ENCODE measurements around the gene C1QL1.

- TF ChIP-seq CTCF (IDR thresholded peaks at IDR 0.05; ENCODE audit: extremely low read depth in 1 of 2, insufficient read depth in 1 of 2, low read depth in 1 of 2, low read length in 2 of 2) (no peak), POLR2A (IDR thresholded peaks at IDR 0.05; ENCODE audit: low read depth, low read length) (no peak), EZH2 (IDR thresholded peaks at IDR 0.05; ENCODE audit: borderline replicate concordance, low read depth, low read length, severe bottlenecking) (peak; percentile 100), JUN (IDR thresholded peaks at IDR 0.05; ENCODE audit: borderline replicate concordance, insufficient read depth, insufficient read length, low read depth) (no peak), POLR2AphosphoS5 (IDR thresholded peaks at IDR 0.05; ENCODE audit: insufficient read depth, low read depth, low read length) (no peak), MYC (IDR thresholded peaks at IDR 0.05; ENCODE audit: low read depth, low read length) (no peak)
- TF ChIP-seq, protein P1, sequence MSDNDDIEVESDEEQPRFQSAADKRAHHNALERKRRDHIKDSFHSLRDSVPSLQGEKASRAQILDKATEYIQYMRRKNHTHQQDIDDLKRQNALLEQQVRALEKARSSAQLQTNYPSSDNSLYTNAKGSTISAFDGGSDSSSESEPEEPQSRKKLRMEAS (IDR thresholded peaks at IDR 0.05; ENCODE audit: insufficient read depth, insufficient read length), result no peak
Observed at GRCh38 chr17:44967026-44967906, 837 bp downstream of the C1QL1 start.
